GM21447 (cell line): ENCODE measurements around the gene TMEM229B.

Source experiments
- ATAC-seq: cut with Tn5 transposase; IDR thresholded peaks from one replicate; pipeline ENCODE4 v1.9.1; 2021; ENCODE audit not compliant: unreplicated experiment

The TMEM229B gene

DNA sequence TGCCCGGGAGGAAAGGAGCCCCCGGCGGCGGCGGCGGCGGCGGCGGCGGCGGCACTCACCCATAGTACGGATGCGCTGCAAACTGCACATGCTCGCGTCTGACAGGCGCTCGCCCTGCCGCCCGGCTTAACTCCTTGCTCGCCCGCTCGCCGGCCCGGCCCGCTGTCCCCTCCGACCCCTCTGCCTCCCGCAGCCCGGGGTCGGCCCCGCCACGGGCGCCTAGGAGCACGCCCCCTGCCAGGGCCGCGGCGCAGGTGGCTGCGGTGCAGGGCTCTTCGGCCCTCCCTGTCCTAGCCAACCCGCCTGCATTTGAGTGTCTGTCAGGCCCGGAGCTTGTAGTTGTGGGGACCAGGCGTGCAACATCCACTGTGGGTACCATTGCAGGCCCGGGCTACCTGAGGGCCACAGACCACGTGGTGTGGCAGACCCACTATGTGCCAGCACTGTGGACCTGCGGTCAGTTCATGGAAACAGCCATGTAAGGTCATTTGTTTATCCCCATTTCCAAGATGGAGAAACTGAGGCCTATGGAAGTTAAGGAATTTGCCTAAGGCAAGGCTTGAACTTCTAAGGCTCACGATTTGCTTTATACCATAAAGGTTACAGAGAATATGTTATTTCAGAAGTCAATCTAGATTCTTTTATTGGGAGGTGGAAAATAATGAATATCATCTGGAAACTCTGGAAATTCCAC is 27.0 kb upstream of the TMEM229B start:
- peak; percentile 47 for ATAC-seq

DNA sequence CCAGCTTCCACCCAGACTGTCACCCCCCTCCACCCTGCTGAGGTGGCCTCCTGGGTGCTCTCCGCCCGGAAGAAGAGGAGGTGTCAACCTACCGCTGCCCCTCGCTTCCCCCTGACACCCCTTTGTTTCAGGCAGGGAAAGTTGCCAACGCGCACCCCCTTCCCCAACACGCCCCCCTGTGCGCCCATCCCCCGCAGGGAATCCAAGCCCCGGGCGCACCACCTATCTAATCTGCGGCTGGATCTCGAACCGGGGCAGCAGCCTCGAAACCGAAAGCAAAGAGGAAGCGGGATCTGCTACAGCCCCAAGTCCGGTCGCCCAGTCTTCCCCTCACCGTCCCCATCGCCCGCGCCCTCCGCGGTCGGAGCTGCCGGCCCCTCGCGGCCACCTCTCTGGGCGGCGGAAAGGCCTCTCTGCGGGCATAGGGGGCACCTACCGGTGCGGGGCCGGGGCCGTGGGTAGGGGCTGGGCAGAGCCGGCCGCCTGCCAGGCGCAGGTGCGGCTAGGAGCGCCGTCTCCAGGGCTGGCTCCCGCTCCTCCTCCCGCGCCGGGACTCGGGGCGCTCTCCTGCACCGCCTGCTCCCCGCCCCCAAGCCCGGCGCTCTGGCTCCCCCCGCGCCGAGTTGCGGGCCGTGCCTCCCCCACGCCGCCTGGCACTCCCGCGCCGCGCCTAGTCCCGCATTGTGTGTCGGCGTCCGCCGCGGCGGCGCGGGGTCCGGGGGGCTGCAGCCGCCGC is 26.3 kb upstream of the TMEM229B start:
- peak; percentile 55 for ATAC-seq

DNA sequence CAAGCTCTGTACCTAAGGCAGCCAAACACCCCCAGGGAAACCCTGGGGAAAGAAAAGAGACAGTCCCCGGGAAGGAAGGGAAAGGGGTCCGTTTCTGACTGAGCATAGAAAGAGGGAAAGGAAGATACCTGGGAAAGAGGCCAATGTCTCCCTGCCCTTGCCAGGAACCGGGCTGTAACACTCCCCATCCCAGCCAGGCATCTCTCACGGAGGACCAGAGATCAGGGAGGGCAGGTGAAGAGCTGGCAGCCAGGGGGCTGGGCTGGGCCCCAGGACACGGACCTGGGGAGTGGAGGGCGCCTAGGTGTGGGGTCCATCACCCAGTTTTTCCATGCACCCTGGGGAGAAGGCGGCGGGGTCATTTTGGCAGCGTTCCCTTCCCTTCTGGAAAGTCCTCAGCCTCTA is 25.7 kb upstream of the TMEM229B start:
- no peak for ATAC-seq

GRCh38 chr14:67513631-67514108 is 25.1 kb upstream of the TMEM229B start:
- no peak for ATAC-seq

DNA sequence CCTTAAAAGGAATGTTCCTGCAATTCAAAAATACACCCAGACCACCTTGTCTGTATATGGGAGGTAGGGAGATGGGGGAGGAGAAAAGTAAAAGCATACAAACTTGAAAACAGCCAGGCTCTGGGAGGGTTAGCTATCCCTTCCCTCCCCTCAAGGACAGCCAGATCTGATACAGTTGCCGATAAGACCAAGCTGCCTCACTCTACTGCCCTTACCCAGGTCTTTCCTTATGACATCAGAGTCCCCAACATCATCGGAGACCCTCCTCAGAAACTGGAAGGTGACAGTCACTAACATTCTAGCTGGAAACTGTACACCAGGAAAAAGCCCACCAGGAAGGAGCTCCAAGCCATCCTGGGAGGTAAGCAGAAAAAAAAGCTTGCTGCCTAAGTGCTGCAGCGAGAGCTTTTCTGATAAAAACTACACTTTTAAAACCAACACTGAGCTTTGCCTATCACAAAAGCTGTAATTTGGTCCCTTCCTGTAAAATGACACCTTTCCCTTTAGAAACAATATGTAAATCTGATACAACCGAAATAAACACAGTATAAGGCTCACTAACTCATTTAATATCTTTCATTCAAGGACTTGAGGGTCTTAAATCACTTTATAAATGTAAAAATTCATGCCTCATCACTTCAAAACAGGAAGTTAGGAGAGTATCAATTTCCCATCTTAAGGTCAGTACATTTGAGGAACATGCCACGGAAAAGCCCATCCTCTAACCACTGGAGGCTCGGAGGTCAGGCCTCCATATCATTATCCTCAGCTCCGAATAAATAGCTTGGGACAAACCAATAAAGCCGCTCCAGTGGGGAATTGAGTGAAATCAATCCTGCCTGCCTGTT is 24.2 kb upstream of the TMEM229B start:
- no peak for ATAC-seq

DNA sequence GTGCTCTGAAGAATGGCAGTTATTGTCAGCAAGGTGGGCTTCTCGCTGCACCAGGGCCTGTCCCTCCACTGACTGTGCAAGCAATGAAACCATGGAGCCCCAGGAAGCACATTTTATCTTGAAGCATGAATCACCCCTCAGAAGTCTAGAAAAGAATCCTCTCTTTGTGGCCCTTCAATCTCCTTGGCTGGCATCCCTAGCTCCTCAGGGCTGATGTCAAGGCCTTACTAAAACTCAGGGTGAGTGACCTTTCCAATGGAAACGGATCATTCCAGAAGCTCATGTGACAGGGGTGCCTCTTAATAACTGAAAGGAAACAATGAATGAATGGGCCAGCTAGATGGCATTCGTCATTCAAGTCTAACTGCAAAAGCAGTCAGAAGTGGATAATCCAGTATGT is 22.3 kb upstream of the TMEM229B start:
- no peak for ATAC-seq

- no peak for ATAC-seq
Observed at GRCh38 chr14:67510121-67510520, 21.6 kb upstream of the TMEM229B start.

DNA sequence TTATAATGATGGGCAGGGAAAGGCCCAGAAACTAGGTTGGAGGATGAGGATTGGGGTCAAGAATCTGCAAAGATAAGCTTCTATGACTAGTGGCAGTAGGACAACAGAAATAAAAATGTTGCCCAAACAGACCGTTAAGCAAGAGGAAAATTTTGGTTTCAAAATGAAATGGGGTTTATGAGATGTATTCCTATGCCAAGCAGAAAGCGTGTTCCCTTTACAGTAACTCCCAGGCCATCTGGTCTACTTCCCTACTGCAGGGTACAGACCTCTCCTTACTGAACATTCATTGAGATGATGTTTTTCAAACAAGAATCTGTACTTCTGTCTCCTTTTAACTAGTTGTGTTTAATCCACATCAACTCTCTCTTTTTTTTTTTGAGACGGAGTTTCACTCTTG is 20.4 kb upstream of the TMEM229B start:
- ATAC-seq = no peak

GRCh38 chr14:67505254-67505653 is 16.7 kb upstream of the TMEM229B start:
- ATAC-seq = no peak

DNA sequence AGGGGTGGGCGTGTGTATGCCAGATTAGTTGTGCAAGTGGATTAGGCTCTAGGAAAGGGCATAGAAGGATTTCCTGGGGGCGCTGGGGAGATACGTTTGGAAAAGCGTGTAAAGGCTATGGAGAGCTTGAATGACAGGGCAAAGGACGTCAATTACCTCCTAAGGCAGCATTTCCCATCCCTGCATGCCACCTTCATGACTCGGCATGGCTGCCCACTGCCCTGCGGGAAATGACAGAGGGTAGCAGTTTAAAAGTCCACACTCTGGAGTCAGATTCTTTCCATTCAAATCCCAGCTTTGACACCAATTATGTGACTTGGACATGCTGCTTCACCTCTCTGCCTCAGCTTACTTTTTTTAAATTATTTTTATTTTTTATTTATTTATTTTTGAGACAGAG is 14.8 kb upstream of the TMEM229B start:
- ATAC-seq = no peak

DNA sequence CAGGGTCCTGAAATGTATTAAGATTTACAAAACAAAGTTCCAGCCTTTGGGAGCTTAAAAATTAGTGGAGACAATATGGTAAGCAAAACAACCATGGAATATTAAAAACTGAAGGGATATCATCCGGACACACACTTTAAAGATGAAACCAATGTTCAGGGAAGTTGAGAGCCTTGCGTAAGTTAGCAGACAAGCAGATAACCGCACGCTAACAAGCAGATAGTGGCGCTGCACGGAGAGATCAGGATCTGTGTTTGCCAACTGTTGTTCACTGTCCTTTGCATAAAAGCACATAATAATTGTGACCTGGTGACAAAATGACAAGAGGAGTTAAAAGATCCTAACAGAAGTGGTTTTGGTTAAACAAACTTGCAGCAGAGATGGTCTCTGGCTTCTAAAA is 14.3 kb upstream of the TMEM229B start:
- ATAC-seq = no peak

DNA sequence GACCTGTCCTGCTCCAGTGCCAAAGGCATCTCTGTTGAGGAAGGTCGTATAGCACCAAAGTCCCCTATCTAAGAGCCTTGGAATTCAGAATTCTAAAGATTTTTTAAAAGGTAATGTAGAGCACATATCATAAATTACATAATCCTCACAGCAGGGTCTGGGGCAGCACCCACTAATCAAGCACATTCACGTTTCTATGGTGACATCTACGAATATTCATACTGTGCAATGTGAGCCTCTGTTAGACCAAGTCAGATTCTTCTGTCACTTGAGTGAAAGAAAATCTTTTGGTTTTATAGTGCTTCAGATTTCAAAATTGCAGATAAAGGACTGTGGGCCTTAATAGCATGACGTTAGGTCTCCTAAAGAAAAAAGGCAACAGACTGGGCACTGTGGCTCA is 13.1 kb upstream of the TMEM229B start:
- ATAC-seq = no peak

GRCh38 chr14:67500981-67501380 is 12.5 kb upstream of the TMEM229B start:
- ATAC-seq = no peak

- no peak for ATAC-seq
Observed at GRCh38 chr14:67497716-67498115, 9.2 kb upstream of the TMEM229B start.

- no peak for ATAC-seq
Observed at GRCh38 chr14:67497216-67497615, 8.7 kb upstream of the TMEM229B start.

GRCh38 chr14:67495827-67496226 is 7.3 kb upstream of the TMEM229B start:
- no peak for ATAC-seq

- ATAC-seq = no peak
Observed at GRCh38 chr14:67493092-67493717, 4.7 kb upstream of the TMEM229B start.

GRCh38 chr14:67492538-67492937 is 4.0 kb upstream of the TMEM229B start:
- no peak for ATAC-seq

DNA sequence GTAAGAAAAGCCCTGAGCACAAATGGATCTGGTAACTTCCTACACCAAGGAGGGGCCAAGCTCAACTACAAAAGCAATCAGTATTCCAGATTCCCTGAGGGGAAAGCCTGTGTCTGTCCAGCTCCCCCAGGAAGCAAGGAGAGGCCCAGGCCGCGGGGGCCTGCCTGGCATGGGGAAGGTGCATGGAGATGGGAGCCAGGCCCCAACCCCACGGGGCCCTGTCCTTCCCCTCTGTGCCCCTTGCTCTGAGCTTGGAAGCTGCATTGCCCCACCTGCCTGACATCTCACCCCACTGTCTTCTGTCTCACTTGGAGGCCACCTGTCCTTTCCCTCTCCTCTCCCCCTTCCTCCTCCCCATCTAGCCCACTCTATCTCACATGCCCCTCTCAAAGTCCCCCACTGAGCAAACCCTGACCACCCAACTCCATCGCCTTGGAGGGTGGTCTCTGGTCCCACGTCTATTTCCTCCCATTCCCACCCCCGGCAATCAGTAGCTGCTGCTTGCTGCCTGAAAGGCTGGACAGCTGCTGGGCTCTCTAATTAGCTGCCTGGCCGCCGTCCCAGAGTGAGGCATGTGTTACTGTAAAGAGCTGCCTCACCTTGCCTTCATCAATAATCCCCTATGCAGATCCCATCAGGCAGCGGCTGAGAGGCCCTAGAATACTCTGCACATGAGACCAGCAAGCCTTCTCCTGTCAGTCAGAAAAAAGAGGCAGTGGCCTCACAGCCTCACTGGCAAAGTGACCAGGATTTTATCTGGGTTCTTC is 3.4 kb upstream of the TMEM229B start:
- ATAC-seq = no peak

DNA sequence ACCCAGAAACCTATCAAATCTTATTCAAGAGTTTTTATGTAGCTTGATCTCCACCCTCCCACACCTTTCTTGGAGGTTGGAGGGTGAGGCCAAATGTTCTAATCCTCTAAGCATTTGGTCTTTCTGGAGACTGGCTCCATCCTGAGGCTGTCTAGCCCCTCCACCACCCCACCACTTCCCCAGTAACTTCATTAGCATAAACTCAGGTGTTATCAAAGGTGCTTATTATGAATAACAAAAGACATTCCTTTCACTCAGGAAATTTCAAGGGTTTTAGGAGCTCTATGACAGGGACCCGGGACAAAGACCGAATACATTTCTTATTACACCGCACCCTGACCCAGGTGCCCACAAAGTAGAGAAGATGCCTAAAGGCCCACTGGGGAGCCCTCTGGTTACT is 2.8 kb upstream of the TMEM229B start:
- no peak for ATAC-seq
